PC-9 (cell line): Measurements from ENCODE around the gene GSK3B. TPM values are rescaled to one million over a fixed set of nuclear protein-coding genes. Genes with fewer than 3 reads are reported as not detected.

Experiments used
- BruUV-seq: library from RNA; stranded (reverse); fragments of 400-500 nt; replicated peaks from 2 replicates; lab custom pipeline; 2021; lab: Mats Ljungman, UMichigan
- CTCF ChIA-PET: fragments of 300-600 bp; sonication (Branson Sonifier 250); formaldehyde crosslinking; loops from one replicate; lab custom pipeline; 2022; ENCODE audit warnings: antibody characterized with exemption; lab: Charles Lee
- POLR2A ChIA-PET: fragments of 300-600 bp; sonication (Branson Sonifier 250); formaldehyde crosslinking; loops from one replicate; lab custom pipeline; 2022; ENCODE audit warnings: antibody characterized with exemption; ENCODE audit not compliant: unreplicated experiment; lab: Charles Lee
- DNase-seq, 2 experiments: peaks; one replicate each; pipeline versions ENCODE4 v3.0.0 to v3.0.0-alpha.2; 2015 to 2022; ENCODE audit warnings: mixed read lengths in 1 of 2
- H2AFZ ChIP-seq: fragments of 200-600 bp; sonication (generic); 2 replicates; pipeline ENCODE4 v1.8.1; 2017; ENCODE audit warnings: antibody characterized with exemption
- H3F3A ChIP-seq: fragments of 200-600 bp; sonication (generic); 2 replicates; pipeline ENCODE4 v1.8.1; 2017; ENCODE audit warnings: antibody characterized with exemption, mild to moderate bottlenecking, low read depth; ENCODE audit not compliant: insufficient read depth
- H3K27ac ChIP-seq: fragments of 200-600 bp; sonication (generic); 2 replicates; pipeline ENCODE4 v1.6.1; 2016; ENCODE audit warnings: mixed run types
- H3K27me3 ChIP-seq: fragments of 200-600 bp; sonication (generic); 2 replicates; pipeline ENCODE4 v1.6.1; 2016; ENCODE audit warnings: low read depth, mixed run types; ENCODE audit not compliant: insufficient read depth
- H3K36me3 ChIP-seq: fragments of 200-600 bp; sonication (generic); 2 replicates; pipeline ENCODE4 v1.6.1; 2016; ENCODE audit warnings: low read depth, mixed run types
- H3K4me1 ChIP-seq: fragments of 200-600 bp; sonication (generic); replicated peaks from 2 replicates; pipeline ENCODE4 v1.6.1; 2016; ENCODE audit warnings: mixed run types; ENCODE audit not compliant: insufficient read depth
- H3K4me2 ChIP-seq: fragments of 200-600 bp; sonication (generic); 2 replicates; pipeline ENCODE4 v1.6.1; 2017; ENCODE audit warnings: mixed run types
- H3K4me3 ChIP-seq: fragments of 200-600 bp; sonication (generic); 2 replicates; pipeline ENCODE4 v1.6.1; 2016; ENCODE audit warnings: mixed run types
- H3K79me2 ChIP-seq: fragments of 200-600 bp; sonication (generic); 2 replicates; pipeline ENCODE4 v1.6.1; 2017; ENCODE audit warnings: low read depth, mixed run types
- H3K9me2 ChIP-seq: fragments of 200-600 bp; sonication (generic); 2 replicates; pipeline ENCODE4 v1.8.1; 2017; ENCODE audit warnings: mild to moderate bottlenecking; ENCODE audit not compliant: insufficient read depth
- H3K9me3 ChIP-seq: fragments of 200-600 bp; sonication (generic); 2 replicates; pipeline ENCODE4 v1.8.1; 2016; ENCODE audit warnings: low read depth; ENCODE audit not compliant: insufficient read depth
- H4K20me1 ChIP-seq: fragments of 200-600 bp; sonication (generic); 2 replicates; pipeline ENCODE4 v1.8.1; 2017; ENCODE audit not compliant: insufficient read depth
- CTCF ChIP-seq: fragments of 200-600 bp; sonication (generic); conservative IDR thresholded peaks from 2 replicates; pipeline ENCODE4 v1.6.1; 2017; ENCODE audit warnings: mixed run types, antibody characterized with exemption, mild to moderate bottlenecking, moderate library complexity
- EZH2 ChIP-seq: fragments of 200-600 bp; sonication (generic); IDR thresholded peaks from 2 replicates; pipeline ENCODE4 v1.8.0; 2017; ENCODE audit warnings: antibody characterized with exemption, low read depth
- intact Hi-C: fragments of 100-400 bp; cut with micrococcal nuclease; formaldehyde crosslinking; loops from one replicate; pipeline ENCODE4 v1.10.0; 2022; ENCODE audit not compliant: unreplicated experiment
- total RNA-seq: library from RNA; stranded (reverse); gene quantifications from 2 replicates; pipeline ENCODE4 v1.2.3, GENCODE V29; 2021

The GSK3B gene
- total RNA-seq, 1 experiment from 2014 or later = 62.0 TPM

- CTCF ChIA-PET = no interaction called here
- TF ChIP-seq CTCF (no peak), EZH2 (no peak)
- Histone ChIP-seq H3K9me3 (peaks cover 33% of the 10 kb centered on the region), H3F3A (peaks cover 17% of the 10 kb centered on the region), H3K27ac (no peak overlapping the region), H3K36me3 (peaks cover 24% of the 10 kb centered on the region), H3K27me3 (no peaks in the 10 kb centered on the region), H2AFZ (no peak overlapping the region), H3K4me3 (no peak overlapping the region), H4K20me1 (peaks cover 29% of the 10 kb centered on the region), H3K4me1 (no peaks in the 10 kb centered on the region), H3K79me2 (peaks cover 99% of the 10 kb centered on the region), H3K9me2 (no peaks in the 10 kb centered on the region), H3K4me2 (no peak overlapping the region)
- intact Hi-C loops = no loop called here
- DNase-seq = no peak
- no TSS peak for BruUV-seq
- POLR2A ChIA-PET = no interaction called here
Measured at GRCh38 chr3:120040813-120041377, 53.4 kb downstream of the GSK3B start.

- Histone ChIP-seq H3K4me1 (no peaks in the 10 kb centered on the region), H3K27me3 (no peaks in the 10 kb centered on the region), H3F3A (peaks cover 12% of the 10 kb centered on the region), H3K4me3 (no peak overlapping the region), H3K9me3 (peaks cover 27% of the 10 kb centered on the region), H3K4me2 (no peak overlapping the region), H2AFZ (no peak overlapping the region), H3K36me3 (peaks cover 24% of the 10 kb centered on the region), H3K9me2 (no peaks in the 10 kb centered on the region), H3K27ac (no peak overlapping the region), H3K79me2 (peaks cover 99% of the 10 kb centered on the region), H4K20me1 (peaks cover 34% of the 10 kb centered on the region)
- TF ChIP-seq CTCF (no peak; the same call in 1 of the 2 replicates), EZH2 (no peak)
- no peak for DNase-seq
- ChIA-PET POLR2A (interaction anchor here (0.6 kb wide), 1 partner anchor 56 kb away, joined by 3 read pairs; no protein-coding TSS in a partner anchor), CTCF (no interaction called here)
- no TSS peak for BruUV-seq
- intact Hi-C loops = no loop called here
Measured at GRCh38 chr3:120039642-120040610, 54.3 kb downstream of the GSK3B start.

- Histone ChIP-seq H2AFZ (no peak overlapping the region), H3K79me2 (peaks cover 98% of the 10 kb centered on the region), H4K20me1 (peaks cover 52% of the 10 kb centered on the region), H3K27ac (no peak overlapping the region), H3F3A (peaks cover 17% of the 10 kb centered on the region), H3K9me2 (no peaks in the 10 kb centered on the region), H3K9me3 (peaks cover 3% of the 10 kb centered on the region), H3K27me3 (no peaks in the 10 kb centered on the region), H3K4me2 (no peak overlapping the region), H3K36me3 (0 out of 2 replicates have a peak, but pooled peaks cover 6% of the 10 kb centered on the region), H3K4me3 (no peak overlapping the region), H3K4me1 (no peaks in the 10 kb centered on the region)
- DNase-seq = no peak
- POLR2A ChIA-PET = no interaction called here
- CTCF ChIA-PET = no interaction called here
- intact Hi-C loops = no loop called here
- no peak for TF ChIP-seq CTCF
- no peak for TF ChIP-seq EZH2
- BruUV-seq = no TSS peak
Measured at GRCh38 chr3:120033596-120033995, 60.7 kb downstream of the GSK3B start.
